ENCODE measurements around the gene TIGD7.
"Not testable (repeated sequence)": the region's sequence is repeated elsewhere in the genome, so short reads cannot be mapped to it uniquely, and the experiment has no call there.

Gene TIGD7

GRCh38 chr16:3270718-3271117 lies 34.5 kb downstream of the TIGD7 start:
- not testable (repeated sequence) for H3K4me1 ChIP-seq (ENCODE audit: insufficient read depth, low read length)

GRCh38 chr16:3268294-3268693 lies 36.9 kb downstream of the TIGD7 start:
- Histone ChIP-seq H3K9me3 (ENCODE audit: control insufficient read depth, insufficient read depth, low read length) (peaks cover 2% of the 10 kb centered on the region; the same call in 1 of the 2 replicates), H3K36me3 (ENCODE audit: insufficient read depth, low read length) (no peaks in the 10 kb centered on the region), H3K4me1 (ENCODE audit: insufficient read depth, low read length) (no peaks in the 10 kb centered on the region), H3K9ac (ENCODE audit: low read depth, low read length) (no peak overlapping the region)

More at GRCh38 chr16:3270718-3271117, 34.5 kb downstream of the TIGD7 start:
- H3K9ac ChIP-seq (ENCODE audit: low read depth, low read length); H3K9me3 ChIP-seq (ENCODE audit: control insufficient read depth, insufficient read depth, low read length); H3K36me3 ChIP-seq (ENCODE audit: insufficient read depth, low read length): not testable (repeated sequence)

GRCh38 chr16:3266873-3267537 lies 38.2 kb downstream of the TIGD7 start:
- H3K9me3 ChIP-seq (ENCODE audit: control insufficient read depth, insufficient read depth, low read length), result peaks cover 2% of the 10 kb centered on the region; the same call in 1 of the 2 replicates
- no peak overlapping the region for H3K9ac ChIP-seq (ENCODE audit: low read depth, low read length)
- H3K4me1 ChIP-seq (ENCODE audit: insufficient read depth, low read length), result no peaks in the 10 kb centered on the region
- no peaks in the 10 kb centered on the region for H3K36me3 ChIP-seq (ENCODE audit: insufficient read depth, low read length)

GRCh38 chr16:3264137-3265036 lies 40.8 kb downstream of the TIGD7 start:
- Histone ChIP-seq H3K4me1 (ENCODE audit: insufficient read depth, low read length) (no peaks in the 10 kb centered on the region), H3K9ac (ENCODE audit: low read depth, low read length) (peak overlapping the region; percentile 58; the same call in 1 of the 2 replicates), H3K9me3 (ENCODE audit: control insufficient read depth, insufficient read depth, low read length) (peaks cover 2% of the 10 kb centered on the region; the same call in 1 of the 2 replicates), H3K36me3 (ENCODE audit: insufficient read depth, low read length) (no peaks in the 10 kb centered on the region)

- Histone ChIP-seq H3K4me1 (ENCODE audit: insufficient read depth, low read length) (no peaks in the 10 kb centered on the region), H3K36me3 (ENCODE audit: insufficient read depth, low read length) (no peaks in the 10 kb centered on the region), H3K9ac (ENCODE audit: low read depth, low read length) (no peak overlapping the region)
These were observed 42.7 kb downstream of the TIGD7 start for GRCh38 chr16:3262517-3262916.

GRCh38 chr16:3259836-3260235 lies 45.4 kb downstream of the TIGD7 start:
- Histone ChIP-seq H3K9me3 (ENCODE audit: control insufficient read depth, insufficient read depth, low read length) (no peaks in the 10 kb centered on the region), H3K4me1 (ENCODE audit: insufficient read depth, low read length) (no peaks in the 10 kb centered on the region), H3K9ac (ENCODE audit: low read depth, low read length) (no peak overlapping the region), H3K36me3 (ENCODE audit: insufficient read depth, low read length) (no peaks in the 10 kb centered on the region)

More at GRCh38 chr16:3262517-3262916, 42.7 kb downstream of the TIGD7 start:
- H3K9me3 ChIP-seq (ENCODE audit: control insufficient read depth, insufficient read depth, low read length), result peaks cover 2% of the 10 kb centered on the region; the same call in 1 of the 2 replicates

- Histone ChIP-seq H3K9me3 (ENCODE audit: control insufficient read depth, insufficient read depth, low read length) (no peaks in the 10 kb centered on the region), H3K36me3 (ENCODE audit: insufficient read depth, low read length) (no peaks in the 10 kb centered on the region), H3K9ac (ENCODE audit: low read depth, low read length) (no peak overlapping the region), H3K4me1 (ENCODE audit: insufficient read depth, low read length) (no peaks in the 10 kb centered on the region)
These were observed 48.3 kb downstream of the TIGD7 start for GRCh38 chr16:3256866-3257465.

GRCh38 chr16:3256146-3256865 lies 48.9 kb downstream of the TIGD7 start, which contains the start of gene MEFV:
MEFV (minus strand) TSS chr16:3256633; CDS start chr16:3256587, 46 bp downstream.
- Histone ChIP-seq H3K4me1 (ENCODE audit: insufficient read depth, low read length) (no peaks in the 10 kb centered on the region), H3K9me3 (ENCODE audit: control insufficient read depth, insufficient read depth, low read length) (no peaks in the 10 kb centered on the region), H3K9ac (ENCODE audit: low read depth, low read length) (no peak within 1 kb of the TSS), H3K36me3 (ENCODE audit: insufficient read depth, low read length) (no peaks in the 10 kb centered on the region)

- Histone ChIP-seq H3K9ac (ENCODE audit: low read depth, low read length) (no peak overlapping the region), H3K36me3 (ENCODE audit: insufficient read depth, low read length) (no peaks in the 10 kb centered on the region), H3K4me1 (ENCODE audit: insufficient read depth, low read length) (no peaks in the 10 kb centered on the region), H3K9me3 (ENCODE audit: control insufficient read depth, insufficient read depth, low read length) (no peaks in the 10 kb centered on the region)
These were observed 50.9 kb downstream of the TIGD7 start for GRCh38 chr16:3254309-3254708.

GRCh38 chr16:3252967-3253366 lies 52.3 kb downstream of the TIGD7 start:
- H3K9me3 ChIP-seq (ENCODE audit: control insufficient read depth, insufficient read depth, low read length), result no peaks in the 10 kb centered on the region
- no peak overlapping the region for H3K9ac ChIP-seq (ENCODE audit: low read depth, low read length)
- no peaks in the 10 kb centered on the region for H3K36me3 ChIP-seq (ENCODE audit: insufficient read depth, low read length)
- no peaks in the 10 kb centered on the region for H3K4me1 ChIP-seq (ENCODE audit: insufficient read depth, low read length)

- H3K9ac ChIP-seq (ENCODE audit: low read depth, low read length), result no peak overlapping the region
- H3K4me1 ChIP-seq (ENCODE audit: insufficient read depth, low read length), result no peaks in the 10 kb centered on the region
- H3K36me3 ChIP-seq (ENCODE audit: insufficient read depth, low read length), result no peaks in the 10 kb centered on the region
- H3K9me3 ChIP-seq (ENCODE audit: control insufficient read depth, insufficient read depth, low read length), result no peaks in the 10 kb centered on the region
These were observed 55.8 kb downstream of the TIGD7 start for GRCh38 chr16:3249451-3249850.

- Histone ChIP-seq H3K4me1 (ENCODE audit: insufficient read depth, low read length) (no peaks in the 10 kb centered on the region), H3K9ac (ENCODE audit: low read depth, low read length) (no peak overlapping the region), H3K9me3 (ENCODE audit: control insufficient read depth, insufficient read depth, low read length) (no peaks in the 10 kb centered on the region), H3K36me3 (ENCODE audit: insufficient read depth, low read length) (no peaks in the 10 kb centered on the region)
These were observed 56.2 kb downstream of the TIGD7 start for GRCh38 chr16:3249020-3249419.

Data from ES-I3 (cell line).